ENCODE data around the gene PGAP2. TPM values are rescaled to one million over a fixed set of nuclear protein-coding genes. Genes with fewer than 3 reads are reported as not detected.

PGAP2 gene
- total and polyA plus RNA-seq, 5 donors from 2014 or later, result 11.4 to 16.7 (median 13.1) TPM

DNA sequence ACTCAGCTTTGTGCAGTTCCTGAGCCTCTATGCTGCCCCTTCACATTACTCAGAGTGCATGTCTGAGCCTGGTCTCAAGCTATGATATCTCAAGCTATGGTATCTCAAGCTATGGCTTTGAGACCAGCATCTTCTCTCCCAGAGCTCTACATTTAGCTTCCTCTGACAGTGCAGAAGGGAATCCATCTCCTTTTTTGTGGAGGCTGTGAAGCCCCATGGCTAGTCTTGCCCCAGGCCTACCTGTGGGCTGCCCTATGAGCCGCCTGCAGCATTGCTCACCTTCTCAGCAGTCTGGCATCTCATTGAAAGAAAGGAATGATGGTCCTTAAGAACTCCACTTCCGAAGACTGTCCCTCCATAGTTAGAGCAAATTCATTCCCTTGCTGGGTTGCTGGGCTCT is 12.6 kb downstream of the PGAP2 start:
- Histone ChIP-seq H3K36me3 (ENCODE audit: control insufficient read depth, insufficient read depth, low read length) (peaks cover 7% of the 10 kb centered on the region), H3K27me3 (ENCODE audit: control insufficient read depth, insufficient read depth, low read length) (no peaks in the 10 kb centered on the region), H3K4me3 (ENCODE audit: low read depth, low read length) (no peak overlapping the region), H3K4me1 (ENCODE audit: control insufficient read depth, insufficient read depth, low read length, poor library complexity, severe bottlenecking) (peaks cover 12% of the 10 kb centered on the region), H3K27ac (ENCODE audit: insufficient read depth, low read length, poor library complexity, severe bottlenecking) (no peak overlapping the region), H3K9me3 (ENCODE audit: control insufficient read depth in 2 of 2, low read length in 2 of 2) (no peaks in the 10 kb centered on the region)
- no peak overlapping the region for H3K4me3 Mint-ChIP-seq
- H3K9me3 Mint-ChIP-seq, result no peaks in the 10 kb centered on the region
- H3K36me3 Mint-ChIP-seq, result peaks cover 15% of the 10 kb centered on the region
- H3K27me3 Mint-ChIP-seq, result no peaks in the 10 kb centered on the region
- H3K27ac Mint-ChIP-seq, result peak overlapping the region in 1 of 3 donors; percentile 49
- no peak for DNase-seq
- ATAC-seq (ENCODE audit: low read depth in 2 of 2), result no peak
- peaks cover 0 to 27% (median 19%) of the 10 kb centered on the region in 4 donors for H3K4me1 Mint-ChIP-seq

DNA sequence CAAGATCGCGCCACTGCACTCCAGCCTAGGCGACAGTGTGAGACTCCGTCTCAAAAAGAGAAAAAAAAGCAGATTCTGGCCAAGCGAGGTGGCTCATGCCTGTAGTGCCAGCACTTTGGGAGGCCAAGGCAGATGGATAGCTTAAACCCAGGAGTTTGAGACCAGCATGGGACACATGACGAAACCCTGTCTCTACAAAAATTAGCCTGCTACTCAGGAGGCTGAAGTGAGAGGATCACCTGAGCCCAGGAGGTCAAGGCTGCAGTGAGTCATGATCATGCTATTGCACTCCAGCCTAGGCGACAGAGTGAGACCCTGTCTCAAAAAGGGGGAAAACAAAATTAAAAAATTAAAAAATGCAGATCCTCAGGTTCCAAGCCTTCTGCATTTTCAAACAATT is 14.0 kb downstream of the PGAP2 start:
- ATAC-seq (ENCODE audit: low read depth in 2 of 2), result no peak

DNA sequence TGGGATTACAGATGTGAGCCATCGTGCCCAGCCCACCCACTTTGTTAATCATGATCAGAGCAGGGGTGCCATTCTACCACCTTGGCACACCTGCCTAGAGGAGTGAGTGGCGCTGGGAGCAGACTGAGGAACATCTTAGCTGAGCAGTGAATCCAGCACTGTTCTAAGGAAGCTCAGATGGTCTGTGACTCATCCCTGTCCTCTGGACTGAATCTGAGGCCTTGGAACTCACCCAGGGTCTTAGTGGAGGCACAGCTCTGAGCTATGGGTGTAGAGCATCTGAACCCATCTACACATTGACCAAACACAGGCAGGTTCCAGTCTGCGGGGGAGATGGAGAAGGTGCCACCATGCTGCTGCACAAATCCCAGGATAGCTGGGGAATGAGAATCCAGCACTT is 14.9 kb downstream of the PGAP2 start:
- no peaks in the 10 kb centered on the region for H3K9me3 Mint-ChIP-seq
- peaks cover 0 to 49% (median 30%) of the 10 kb centered on the region in 4 donors for H3K4me1 Mint-ChIP-seq
- DNase-seq (no peak), ATAC-seq (ENCODE audit: low read depth in 2 of 2) (no peak)
- Histone ChIP-seq H3K27ac (ENCODE audit: insufficient read depth, low read length, poor library complexity, severe bottlenecking) (no peak overlapping the region), H3K27me3 (ENCODE audit: control insufficient read depth, insufficient read depth, low read length) (no peaks in the 10 kb centered on the region), H3K36me3 (ENCODE audit: control insufficient read depth, insufficient read depth, low read length) (peaks cover 30% of the 10 kb centered on the region), H3K4me1 (ENCODE audit: control insufficient read depth, insufficient read depth, low read length, poor library complexity, severe bottlenecking) (peaks cover 12% of the 10 kb centered on the region), H3K4me3 (ENCODE audit: low read depth, low read length) (no peak overlapping the region), H3K9me3 (ENCODE audit: control insufficient read depth in 2 of 2, low read length in 2 of 2) (no peaks in the 10 kb centered on the region)
- H3K36me3 Mint-ChIP-seq, result peaks cover 29% of the 10 kb centered on the region
- no peaks in the 10 kb centered on the region for H3K27me3 Mint-ChIP-seq
- no peak overlapping the region for H3K4me3 Mint-ChIP-seq
- H3K27ac Mint-ChIP-seq, result peak overlapping the region; percentile 64 to 95 (median 94)

More for the DNA sequence above, 14.0 kb downstream of the PGAP2 start:
- Mint-ChIP-seq H3K27ac (peak overlapping the region in 1 of 3 donors; percentile 38), H3K36me3 (peaks cover 23% of the 10 kb centered on the region), H3K9me3 (no peaks in the 10 kb centered on the region), H3K27me3 (no peaks in the 10 kb centered on the region), H3K4me3 (no peak overlapping the region), H3K4me1 (peaks cover 0 to 40% (median 24%) of the 10 kb centered on the region in 4 donors)
- H3K36me3 ChIP-seq (ENCODE audit: control insufficient read depth, insufficient read depth, low read length), result peaks cover 20% of the 10 kb centered on the region
- H3K9me3 ChIP-seq (ENCODE audit: control insufficient read depth in 2 of 2, low read length in 2 of 2), result no peaks in the 10 kb centered on the region
- peaks cover 12% of the 10 kb centered on the region for H3K4me1 ChIP-seq (ENCODE audit: control insufficient read depth, insufficient read depth, low read length, poor library complexity, severe bottlenecking)
- no peak for DNase-seq
- H3K27me3 ChIP-seq (ENCODE audit: control insufficient read depth, insufficient read depth, low read length), result no peaks in the 10 kb centered on the region
- no peak overlapping the region for H3K4me3 ChIP-seq (ENCODE audit: low read depth, low read length)
- H3K27ac ChIP-seq (ENCODE audit: insufficient read depth, low read length, poor library complexity, severe bottlenecking), result no peak overlapping the region

DNA sequence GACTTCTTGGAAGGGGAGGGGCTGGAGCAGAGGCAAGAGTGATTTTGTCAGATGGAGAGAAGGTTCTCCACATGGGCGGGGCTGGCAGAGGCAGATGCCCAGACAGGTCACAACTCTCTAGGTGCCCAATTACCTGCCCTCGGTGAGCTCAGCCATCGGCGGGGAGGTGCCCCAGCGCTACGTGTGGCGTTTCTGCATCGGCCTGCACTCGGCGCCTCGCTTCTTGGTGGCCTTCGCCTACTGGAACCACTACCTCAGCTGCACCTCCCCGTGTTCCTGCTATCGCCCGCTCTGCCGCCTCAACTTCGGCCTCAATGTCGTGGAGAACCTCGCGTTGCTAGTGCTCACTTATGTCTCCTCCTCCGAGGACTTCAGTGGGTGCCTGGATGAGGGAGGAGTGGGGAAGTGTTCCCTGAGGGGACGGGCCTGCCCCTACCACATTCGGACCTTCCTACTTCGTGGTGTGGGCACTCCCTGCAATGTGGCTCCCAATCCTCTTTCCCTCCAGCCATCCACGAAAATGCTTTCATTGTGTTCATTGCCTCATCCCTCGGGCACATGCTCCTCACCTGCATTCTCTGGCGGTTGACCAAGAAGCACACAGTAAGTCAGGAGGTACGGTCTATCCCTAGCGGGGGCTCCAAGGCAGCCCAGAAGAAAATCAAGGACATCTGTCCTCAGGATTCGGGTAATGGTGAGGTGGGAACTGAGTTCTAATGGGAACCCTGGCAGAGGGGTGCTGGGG is 15.6 kb downstream of the PGAP2 start:
- Histone ChIP-seq H3K9me3 (ENCODE audit: control insufficient read depth in 2 of 2, low read length in 2 of 2) (no peaks in the 10 kb centered on the region), H3K4me3 (ENCODE audit: low read depth, low read length) (no peak overlapping the region), H3K27ac (ENCODE audit: insufficient read depth, low read length, poor library complexity, severe bottlenecking) (peak overlapping the region; percentile 66), H3K36me3 (ENCODE audit: control insufficient read depth, insufficient read depth, low read length) (peaks cover 34% of the 10 kb centered on the region), H3K27me3 (ENCODE audit: control insufficient read depth, insufficient read depth, low read length) (no peaks in the 10 kb centered on the region), H3K4me1 (ENCODE audit: control insufficient read depth, insufficient read depth, low read length, poor library complexity, severe bottlenecking) (peaks cover 12% of the 10 kb centered on the region)
- H3K36me3 Mint-ChIP-seq, result peaks cover 25% of the 10 kb centered on the region
- H3K4me3 Mint-ChIP-seq, result no peak overlapping the region
- ATAC-seq (ENCODE audit: low read depth in 2 of 2) (no peak), DNase-seq (no peak)
- H3K9me3 Mint-ChIP-seq, result no peaks in the 10 kb centered on the region
- peak overlapping the region; percentile 86 to 95 (median 94) for H3K27ac Mint-ChIP-seq
- peaks cover 0 to 52% (median 31%) of the 10 kb centered on the region in 4 donors for H3K4me1 Mint-ChIP-seq
- H3K27me3 Mint-ChIP-seq, result no peaks in the 10 kb centered on the region

DNA sequence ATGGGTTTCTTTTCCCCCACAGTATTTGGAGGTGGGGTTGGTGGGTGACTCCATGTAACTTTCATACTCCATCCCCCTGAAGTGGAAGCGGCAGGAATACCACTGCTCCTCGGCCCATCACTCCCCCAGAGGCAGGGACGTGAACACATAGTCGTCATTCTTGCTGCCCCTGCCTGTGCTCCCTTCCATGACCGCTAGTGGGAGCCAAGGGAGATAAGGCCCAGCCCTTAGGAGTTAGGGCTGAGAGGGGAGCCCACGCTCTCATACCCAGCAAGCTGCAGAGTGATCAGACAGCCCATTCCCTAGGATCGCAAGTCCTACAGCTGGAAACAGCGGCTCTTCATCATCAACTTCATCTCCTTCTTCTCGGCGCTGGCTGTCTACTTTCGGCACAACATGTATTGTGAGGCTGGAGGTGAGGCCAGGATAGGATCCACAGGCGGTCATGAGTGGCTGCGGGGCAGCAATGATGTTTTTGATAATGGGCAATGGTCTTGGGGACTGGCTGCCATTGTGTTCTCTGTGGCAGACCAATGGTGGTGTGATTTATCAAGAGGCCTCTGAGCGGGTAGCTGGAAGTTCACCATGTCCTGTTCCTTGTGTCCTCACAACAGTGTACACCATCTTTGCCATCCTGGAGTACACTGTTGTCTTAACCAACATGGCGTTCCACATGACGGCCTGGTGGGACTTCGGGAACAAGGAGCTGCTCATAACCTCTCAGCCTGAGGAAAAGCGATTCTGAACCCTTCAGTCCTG is 16.5 kb downstream of the PGAP2 start:
- Histone ChIP-seq H3K36me3 (ENCODE audit: control insufficient read depth, insufficient read depth, low read length) (peaks cover 41% of the 10 kb centered on the region), H3K27me3 (ENCODE audit: control insufficient read depth, insufficient read depth, low read length) (no peaks in the 10 kb centered on the region), H3K4me1 (ENCODE audit: control insufficient read depth, insufficient read depth, low read length, poor library complexity, severe bottlenecking) (peaks cover 12% of the 10 kb centered on the region), H3K9me3 (ENCODE audit: control insufficient read depth in 2 of 2, low read length in 2 of 2) (no peaks in the 10 kb centered on the region), H3K4me3 (ENCODE audit: low read depth, low read length) (no peak overlapping the region), H3K27ac (ENCODE audit: insufficient read depth, low read length, poor library complexity, severe bottlenecking) (peak overlapping the region; percentile 66)
- no peaks in the 10 kb centered on the region for H3K27me3 Mint-ChIP-seq
- H3K27ac Mint-ChIP-seq, result peak overlapping the region; percentile 81 to 95 (median 94)
- H3K36me3 Mint-ChIP-seq, result peaks cover 20% of the 10 kb centered on the region
- peak overlapping the region in 3 of 4 donors; percentile 4 to 52 (median 20) for H3K4me3 Mint-ChIP-seq
- peaks cover 0 to 58% (median 34%) of the 10 kb centered on the region in 4 donors for H3K4me1 Mint-ChIP-seq
- H3K9me3 Mint-ChIP-seq, result no peaks in the 10 kb centered on the region
- ATAC-seq (ENCODE audit: low read depth in 2 of 2), result peak; percentile 93 to 94
- peak; percentile 69 to 86 (median 80) for DNase-seq

DNA sequence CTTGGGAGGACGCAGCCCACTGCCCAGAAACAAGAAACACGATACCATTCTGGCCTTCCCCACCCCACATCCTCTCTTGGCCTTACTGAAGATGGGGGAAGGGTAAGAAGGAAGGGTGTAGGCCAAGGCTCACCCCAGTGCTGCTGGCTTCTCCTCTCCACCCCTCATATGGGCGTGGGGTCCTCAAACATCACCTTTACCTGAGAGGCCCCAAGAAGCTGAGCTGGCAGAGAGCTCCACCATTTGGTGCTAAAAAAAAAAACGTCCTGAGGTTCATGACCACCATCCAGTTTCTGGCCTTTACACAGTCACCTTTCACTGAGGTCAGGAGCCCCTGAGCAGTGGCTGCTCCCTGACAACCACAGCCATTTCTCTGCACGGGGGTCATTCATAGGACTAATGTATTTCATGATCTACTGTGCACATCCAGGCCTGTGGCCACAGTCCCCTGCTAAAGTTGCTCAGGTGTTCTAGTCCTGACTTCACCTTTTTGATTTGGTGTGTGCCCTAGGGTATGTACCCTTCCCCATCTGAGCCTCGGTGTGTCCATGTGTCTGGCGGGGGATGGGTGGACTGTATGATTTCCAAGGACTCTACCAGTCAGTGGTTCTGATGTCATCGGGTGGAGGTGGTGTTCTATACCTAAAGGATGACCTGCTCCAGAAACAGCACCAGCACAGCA is 17.3 kb downstream of the PGAP2 start:
- Histone ChIP-seq H3K4me3 (ENCODE audit: low read depth, low read length) (no peak overlapping the region), H3K9me3 (ENCODE audit: control insufficient read depth in 2 of 2, low read length in 2 of 2) (no peaks in the 10 kb centered on the region), H3K27ac (ENCODE audit: insufficient read depth, low read length, poor library complexity, severe bottlenecking) (peak overlapping the region; percentile 66), H3K4me1 (ENCODE audit: control insufficient read depth, insufficient read depth, low read length, poor library complexity, severe bottlenecking) (peaks cover 14% of the 10 kb centered on the region), H3K27me3 (ENCODE audit: control insufficient read depth, insufficient read depth, low read length) (no peaks in the 10 kb centered on the region), H3K36me3 (ENCODE audit: control insufficient read depth, insufficient read depth, low read length) (peaks cover 48% of the 10 kb centered on the region)
- Mint-ChIP-seq H3K27me3 (no peaks in the 10 kb centered on the region), H3K9me3 (no peaks in the 10 kb centered on the region), H3K36me3 (peaks cover 24% of the 10 kb centered on the region), H3K4me3 (peak overlapping the region in 2 of 4 donors; percentile 33 to 42), H3K4me1 (peaks cover 0 to 64% (median 38%) of the 10 kb centered on the region in 4 donors), H3K27ac (peak overlapping the region; percentile 76 to 95 (median 94))
- ATAC-seq (ENCODE audit: low read depth in 2 of 2) (no peak), DNase-seq (peak in 1 of 3 donors; percentile 26)

DNA sequence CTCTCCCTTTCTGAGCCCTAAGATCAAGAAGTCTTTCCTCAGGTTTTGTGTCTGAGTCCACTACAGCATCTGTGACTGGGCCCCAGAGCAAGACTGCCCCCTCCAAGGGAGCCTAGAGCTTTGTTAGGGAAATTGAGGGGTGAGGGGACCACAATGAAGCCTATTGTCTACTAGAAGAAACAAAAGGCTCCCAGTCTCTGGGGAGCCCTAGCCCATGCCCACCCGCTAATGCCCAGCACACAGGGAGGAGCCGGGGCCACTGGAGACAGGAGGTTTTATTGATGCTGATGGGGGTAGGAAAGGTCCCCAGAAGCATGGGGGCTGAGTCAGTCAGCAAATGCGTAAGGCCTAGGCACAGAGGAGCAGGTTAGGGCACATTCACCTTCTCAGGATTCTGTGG is 18.4 kb downstream of the PGAP2 start:
- Histone ChIP-seq H3K27ac (ENCODE audit: insufficient read depth, low read length, poor library complexity, severe bottlenecking) (peak overlapping the region; percentile 66), H3K36me3 (ENCODE audit: control insufficient read depth, insufficient read depth, low read length) (peaks cover 59% of the 10 kb centered on the region), H3K4me1 (ENCODE audit: control insufficient read depth, insufficient read depth, low read length, poor library complexity, severe bottlenecking) (peaks cover 25% of the 10 kb centered on the region), H3K9me3 (ENCODE audit: control insufficient read depth in 2 of 2, low read length in 2 of 2) (no peaks in the 10 kb centered on the region), H3K27me3 (ENCODE audit: control insufficient read depth, insufficient read depth, low read length) (no peaks in the 10 kb centered on the region), H3K4me3 (ENCODE audit: low read depth, low read length) (no peak overlapping the region)
- H3K36me3 Mint-ChIP-seq, result peaks cover 33% of the 10 kb centered on the region
- DNase-seq (no peak), ATAC-seq (ENCODE audit: low read depth in 2 of 2) (no peak)
- peak overlapping the region in 2 of 3 donors; percentile 72 to 91 for H3K27ac Mint-ChIP-seq
- H3K27me3 Mint-ChIP-seq, result no peaks in the 10 kb centered on the region
- no peak overlapping the region for H3K4me3 Mint-ChIP-seq
- no peaks in the 10 kb centered on the region for H3K9me3 Mint-ChIP-seq
- peaks cover 10 to 75% (median 48%) of the 10 kb centered on the region in 4 donors for H3K4me1 Mint-ChIP-seq
